SK-N-SH (cell line): ENCODE data around the gene TNFRSF17.

Source experiments
- CHD2 ChIP-seq: fragments of 150-350 bp; IDR thresholded peaks from 2 replicates; pipeline ENCODE4 v1.6.1; 2018; ENCODE audit warnings: low read length; ENCODE audit not compliant: partially characterized antibody
- CTCF ChIP-seq: fragments of 200-600 bp; sonication (generic); IDR thresholded peaks from 2 replicates; pipeline ENCODE4 v1.6.1; 2017; ENCODE audit warnings: antibody characterized with exemption, mild to moderate bottlenecking, moderate library complexity
- RAD21 ChIP-seq: IDR thresholded peaks from 2 replicates; pipeline ENCODE4 v1.6.1; 2012; ENCODE audit warnings: mild to moderate bottlenecking, low read length
- TAF1 ChIP-seq: IDR thresholded peaks from 2 replicates; pipeline ENCODE4 v1.6.1; 2012; ENCODE audit warnings: low read depth, mild to moderate bottlenecking, low read length, moderate library complexity, borderline replicate concordance
- USF2 ChIP-seq: fragments of 150-350 bp; IDR thresholded peaks from 2 replicates; pipeline ENCODE4 v1.6.1; 2017; ENCODE audit warnings: antibody characterized with exemption, low read length, low read depth, borderline replicate concordance

- TF ChIP-seq USF2 (no peak), TAF1 (no peak), CTCF (no peak), CHD2 (no peak), RAD21 (no peak)
Observed at GRCh38 chr16:12010388-12011251, 45.6 kb downstream of the TNFRSF17 start.
